ENCODE data around the gene MYBBP1A. TPM values are rescaled to one million over a fixed set of nuclear protein-coding genes. Genes with fewer than 3 reads are reported as not detected.

The MYBBP1A gene
- total and polyA plus RNA-seq, 2 experiments from 2014 or later, result 70.7 to 213 TPM

DNA sequence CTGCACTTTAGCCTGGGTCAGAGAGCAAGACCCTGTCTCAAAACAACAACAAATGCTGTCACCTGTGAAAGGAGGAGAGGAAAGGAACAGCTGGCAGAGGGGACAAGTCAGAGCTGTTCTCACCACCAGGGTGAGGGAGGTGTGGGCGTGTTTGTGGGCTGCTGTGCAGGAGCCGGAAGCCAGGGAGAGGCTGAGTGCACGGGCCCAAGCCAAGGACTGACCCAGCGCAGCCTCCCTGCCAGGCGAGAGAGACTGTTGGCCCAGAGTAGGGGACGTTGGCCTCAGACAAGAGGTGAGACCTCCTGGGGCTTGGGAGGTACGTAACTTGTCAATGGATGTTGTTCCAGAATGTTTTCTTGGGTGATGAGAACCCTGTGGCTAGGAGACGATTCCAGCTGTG lies 45.8 kb downstream of the MYBBP1A start:
- no peak for TF ChIP-seq ZNF114 (CRISPR knock-in tag; IDR thresholded peaks at IDR 0.05)
- TF ChIP-seq POLR2AphosphoS5 (IDR thresholded peaks at IDR 0.05; ENCODE audit: low read depth), result no peak
- no peak for TF ChIP-seq NANOG (IDR thresholded peaks at IDR 0.05; ENCODE audit: borderline replicate concordance)
- TF ChIP-seq, protein P1, sequence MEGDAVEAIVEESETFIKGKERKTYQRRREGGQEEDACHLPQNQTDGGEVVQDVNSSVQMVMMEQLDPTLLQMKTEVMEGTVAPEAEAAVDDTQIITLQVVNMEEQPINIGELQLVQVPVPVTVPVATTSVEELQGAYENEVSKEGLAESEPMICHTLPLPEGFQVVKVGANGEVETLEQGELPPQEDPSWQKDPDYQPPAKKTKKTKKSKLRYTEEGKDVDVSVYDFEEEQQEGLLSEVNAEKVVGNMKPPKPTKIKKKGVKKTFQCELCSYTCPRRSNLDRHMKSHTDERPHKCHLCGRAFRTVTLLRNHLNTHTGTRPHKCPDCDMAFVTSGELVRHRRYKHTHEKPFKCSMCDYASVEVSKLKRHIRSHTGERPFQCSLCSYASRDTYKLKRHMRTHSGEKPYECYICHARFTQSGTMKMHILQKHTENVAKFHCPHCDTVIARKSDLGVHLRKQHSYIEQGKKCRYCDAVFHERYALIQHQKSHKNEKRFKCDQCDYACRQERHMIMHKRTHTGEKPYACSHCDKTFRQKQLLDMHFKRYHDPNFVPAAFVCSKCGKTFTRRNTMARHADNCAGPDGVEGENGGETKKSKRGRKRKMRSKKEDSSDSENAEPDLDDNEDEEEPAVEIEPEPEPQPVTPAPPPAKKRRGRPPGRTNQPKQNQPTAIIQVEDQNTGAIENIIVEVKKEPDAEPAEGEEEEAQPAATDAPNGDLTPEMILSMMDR (conservative IDR thresholded peaks at IDR 0.05; ENCODE audit: low read depth in 2 of 2), result no peak
- TF ChIP-seq STAT1 (IDR thresholded peaks at IDR 0.05; ENCODE audit: unreplicated experiment), result no peak
- TF ChIP-seq EZH2phosphoT487 (IDR thresholded peaks at IDR 0.05; ENCODE audit: unreplicated experiment), result no peak
- TF ChIP-seq ZNF462 (CRISPR knock-in tag; IDR thresholded peaks at IDR 0.05), result no peak
- no peak for TF ChIP-seq JUNB (IDR thresholded peaks at IDR 0.05; ENCODE audit: unreplicated experiment)
- H3K27ac Mint-ChIP-seq, result peak overlapping the region; percentile 62; the same call in 1 of the 2 replicates
- Histone ChIP-seq H3K9me2 (ENCODE audit: insufficient read depth) (no peaks in the 10 kb centered on the region), H3K27me3 (ENCODE audit: insufficient read depth) (no peaks in the 10 kb centered on the region), H3K4me3 (no peak overlapping the region), H3K27ac (ENCODE audit: low read depth) (no peak overlapping the region), H3K79me2 (replicated peaks; ENCODE audit: insufficient read depth) (no peaks in the 10 kb centered on the region), H2AFZ (no peak overlapping the region), H4K20me1 (replicated peaks; ENCODE audit: insufficient read depth) (no peaks in the 10 kb centered on the region), H3K36me3 (ENCODE audit: insufficient read depth) (no peaks in the 10 kb centered on the region), H3F3A (replicated peaks; ENCODE audit: low read depth) (no peaks in the 10 kb centered on the region), H3K4me1 (ENCODE audit: insufficient read depth) (no peaks in the 10 kb centered on the region), H3K4me2 (no peak overlapping the region)
- no peak for DNase-seq (ENCODE audit: low spot score)
- no peak overlapping the region; the same call in 2 of the 3 replicates for H3K4me3 Mint-ChIP-seq
- H3K4me1 Mint-ChIP-seq, result peaks cover 5% of the 10 kb centered on the region; the same call in 2 of the 3 replicates
- no peaks in the 10 kb centered on the region; the same call in 2 of the 3 replicates for H3K9me3 Mint-ChIP-seq
- no peaks in the 10 kb centered on the region for H3K36me3 Mint-ChIP-seq (ENCODE audit: low read depth)
- H3K27me3 Mint-ChIP-seq (ENCODE audit: insufficient read depth, low read depth, poor library complexity), result peaks cover 23% of the 10 kb centered on the region
- ATAC-seq, result no peak
